ENCODE results near the gene TRIM65. TPM values are rescaled to one million over a fixed set of nuclear protein-coding genes. Genes with fewer than 3 reads are reported as not detected.

Gene TRIM65
- total and polyA plus RNA-seq, 2 of the 13 experiments (the other 11 are each of a cell fraction or from before 2014, with no cell fraction given), result 10.3 to 22.4 TPM

DNA sequence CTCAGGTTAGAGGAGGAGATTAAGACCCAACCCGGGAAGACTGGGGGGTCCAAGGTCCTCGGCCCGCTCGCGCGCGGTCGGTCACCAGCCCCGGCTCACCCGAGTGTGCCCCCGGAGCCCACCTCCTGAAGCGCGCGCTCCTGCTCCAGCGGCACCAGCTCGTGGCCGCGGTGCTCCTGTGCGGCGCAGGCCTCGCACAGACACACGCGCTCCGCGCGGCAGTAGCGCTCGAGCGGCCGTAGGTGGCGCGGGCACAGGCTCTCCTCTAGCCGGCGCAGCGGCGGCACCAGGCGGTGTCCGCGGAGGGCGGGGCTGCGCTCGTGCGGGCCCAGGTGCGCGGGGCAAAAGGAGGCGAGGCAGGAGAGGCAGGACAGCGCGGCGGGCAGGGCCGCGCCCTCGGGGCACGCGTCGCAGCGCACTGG is 19.0 kb downstream of the TRIM65 start (continued):
- peak; percentile 65 for TF ChIP-seq KDM2A (CRISPR knock-in tag; IDR thresholded peaks at IDR 0.05; ENCODE audit: borderline replicate concordance, low read depth)
- TF ChIP-seq NFYC (CRISPR knock-in tag; IDR thresholded peaks at IDR 0.05), result 0 out of 2 replicates have a peak, but pooled peaks have one; percentile 9
- TF ChIP-seq, protein P1, sequence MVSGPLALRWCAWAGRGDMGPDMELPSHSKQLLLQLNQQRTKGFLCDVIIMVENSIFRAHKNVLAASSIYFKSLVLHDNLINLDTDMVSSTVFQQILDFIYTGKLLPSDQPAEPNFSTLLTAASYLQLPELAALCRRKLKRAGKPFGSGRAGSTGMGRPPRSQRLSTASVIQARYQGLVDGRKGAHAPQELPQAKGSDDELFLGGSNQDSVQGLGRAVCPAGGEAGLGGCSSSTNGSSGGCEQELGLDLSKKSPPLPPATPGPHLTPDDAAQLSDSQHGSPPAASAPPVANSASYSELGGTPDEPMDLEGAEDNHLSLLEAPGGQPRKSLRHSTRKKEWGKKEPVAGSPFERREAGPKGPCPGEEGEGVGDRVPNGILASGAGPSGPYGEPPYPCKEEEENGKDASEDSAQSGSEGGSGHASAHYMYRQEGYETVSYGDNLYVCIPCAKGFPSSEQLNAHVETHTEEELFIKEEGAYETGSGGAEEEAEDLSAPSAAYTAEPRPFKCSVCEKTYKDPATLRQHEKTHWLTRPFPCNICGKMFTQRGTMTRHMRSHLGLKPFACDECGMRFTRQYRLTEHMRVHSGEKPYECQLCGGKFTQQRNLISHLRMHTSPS (CRISPR knock-in tag; IDR thresholded peaks at IDR 0.05; ENCODE audit: low read depth), result peak; percentile 38; the same call in 1 of the 2 replicates
- TF ChIP-seq, protein P2, sequence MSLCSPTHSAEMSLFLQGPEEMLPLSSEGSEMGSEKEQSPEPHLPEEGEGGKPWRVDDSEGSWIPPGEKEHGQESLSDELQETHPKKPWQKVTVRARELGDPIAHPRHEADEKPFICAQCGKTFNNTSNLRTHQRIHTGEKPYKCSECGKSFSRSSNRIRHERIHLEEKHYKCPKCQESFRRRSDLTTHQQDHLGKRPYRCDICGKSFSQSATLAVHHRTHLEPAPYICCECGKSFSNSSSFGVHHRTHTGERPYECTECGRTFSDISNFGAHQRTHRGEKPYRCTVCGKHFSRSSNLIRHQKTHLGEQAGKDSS (CRISPR knock-in tag; IDR thresholded peaks at IDR 0.05; ENCODE audit: borderline replicate concordance, low read depth), result peak; percentile 62; the same call in 1 of the 2 replicates
- peak; percentile 40 for TF ChIP-seq THRA (CRISPR knock-in tag; IDR thresholded peaks at IDR 0.05; ENCODE audit: borderline replicate concordance)
- TF ChIP-seq ERF (CRISPR knock-in tag; IDR thresholded peaks at IDR 0.05), result peak; percentile 17; the same call in 1 of the 2 replicates
- TF ChIP-seq, protein P3, sequence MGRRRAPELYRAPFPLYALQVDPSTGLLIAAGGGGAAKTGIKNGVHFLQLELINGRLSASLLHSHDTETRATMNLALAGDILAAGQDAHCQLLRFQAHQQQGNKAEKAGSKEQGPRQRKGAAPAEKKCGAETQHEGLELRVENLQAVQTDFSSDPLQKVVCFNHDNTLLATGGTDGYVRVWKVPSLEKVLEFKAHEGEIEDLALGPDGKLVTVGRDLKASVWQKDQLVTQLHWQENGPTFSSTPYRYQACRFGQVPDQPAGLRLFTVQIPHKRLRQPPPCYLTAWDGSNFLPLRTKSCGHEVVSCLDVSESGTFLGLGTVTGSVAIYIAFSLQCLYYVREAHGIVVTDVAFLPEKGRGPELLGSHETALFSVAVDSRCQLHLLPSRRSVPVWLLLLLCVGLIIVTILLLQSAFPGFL (CRISPR knock-in tag; IDR thresholded peaks at IDR 0.05), result peak; percentile 92; the same call in 1 of the 2 replicates
- no peak for TF ChIP-seq HNRNPUL1 (IDR thresholded peaks at IDR 0.05; ENCODE audit: low read depth, low read length)
- no peak for TF ChIP-seq ZFP37 (CRISPR knock-in tag; IDR thresholded peaks at IDR 0.05; ENCODE audit: borderline replicate concordance)
- TF ChIP-seq MED13 (CRISPR knock-in tag; IDR thresholded peaks at IDR 0.05), result peak; percentile 62; the same call in 1 of the 2 replicates
- peak; percentile 75; the same call in 1 of the 2 replicates for TF ChIP-seq SAFB2 (CRISPR knock-in tag; IDR thresholded peaks at IDR 0.05; ENCODE audit: borderline replicate concordance, low read depth)
- TF ChIP-seq ZSCAN20 (CRISPR knock-in tag; IDR thresholded peaks at IDR 0.05; ENCODE audit: borderline replicate concordance), result peak; percentile 25; the same call in 1 of the 2 replicates
- peak; percentile 76 for TF ChIP-seq ZNF160 (CRISPR knock-in tag; IDR thresholded peaks at IDR 0.05)
- no peak; the same call in 1 of the 2 replicates for TF ChIP-seq POLR2G (IDR thresholded peaks at IDR 0.05; ENCODE audit: low read depth, low read length)
- peak; percentile 98 for TF ChIP-seq AGO2 (optimal IDR thresholded peaks at IDR 0.05; ENCODE audit: low read depth, low read length)
- TF ChIP-seq ZNF589 (CRISPR knock-in tag; conservative IDR thresholded peaks at IDR 0.05), result peak; percentile 44; the same call in 1 of the 2 replicates
- 0 out of 2 replicates have a peak, but pooled peaks have one; percentile 58 for TF ChIP-seq ZNF782 (CRISPR knock-in tag; IDR thresholded peaks at IDR 0.05; ENCODE audit: borderline replicate concordance)
- TF ChIP-seq, protein P4, sequence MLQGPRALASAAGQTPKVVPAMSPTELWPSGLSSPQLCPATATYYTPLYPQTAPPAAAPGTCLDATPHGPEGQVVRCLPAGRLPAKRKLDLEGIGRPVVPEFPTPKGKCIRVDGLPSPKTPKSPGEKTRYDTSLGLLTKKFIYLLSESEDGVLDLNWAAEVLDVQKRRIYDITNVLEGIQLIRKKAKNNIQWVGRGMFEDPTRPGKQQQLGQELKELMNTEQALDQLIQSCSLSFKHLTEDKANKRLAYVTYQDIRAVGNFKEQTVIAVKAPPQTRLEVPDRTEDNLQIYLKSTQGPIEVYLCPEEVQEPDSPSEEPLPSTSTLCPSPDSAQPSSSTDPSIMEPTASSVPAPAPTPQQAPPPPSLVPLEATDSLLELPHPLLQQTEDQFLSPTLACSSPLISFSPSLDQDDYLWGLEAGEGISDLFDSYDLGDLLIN (CRISPR knock-in tag; IDR thresholded peaks at IDR 0.05; ENCODE audit: borderline replicate concordance), result peak; percentile 94
- no peak for TF ChIP-seq RXRB (CRISPR knock-in tag; IDR thresholded peaks at IDR 0.05; ENCODE audit: borderline replicate concordance)
- TF ChIP-seq ZNF550 (CRISPR knock-in tag; IDR thresholded peaks at IDR 0.05; ENCODE audit: borderline replicate concordance), result peak; percentile 84; the same call in 1 of the 2 replicates
- TF ChIP-seq XRCC5 (optimal IDR thresholded peaks at IDR 0.05; ENCODE audit: low read length), result peak; percentile 53
- no peak for TF ChIP-seq FOSL1 (CRISPR knock-in tag; IDR thresholded peaks at IDR 0.05; ENCODE audit: borderline replicate concordance)
- TF ChIP-seq STAT5B (CRISPR knock-in tag; IDR thresholded peaks at IDR 0.05), result peak; percentile 45; the same call in 1 of the 2 replicates
- TF ChIP-seq ZNF850 (CRISPR knock-in tag; conservative IDR thresholded peaks at IDR 0.05), result no peak

Measured in HepG2 (cell line).